Endothelial cell of umbilical vein (primary cell): ENCODE data around the gene OR52M1. TPM values are rescaled to one million over a fixed set of nuclear protein-coding genes. Genes with fewer than 3 reads are reported as not detected.

Experiments used
- BruUV-seq: library from RNA; stranded (reverse); fragments of 400-500 nt; replicated peaks from 2 replicates; lab custom pipeline; 2021; lab: Mats Ljungman, UMichigan
- CTCF ChIA-PET: fragments of 300-600, 350-600 bp; sonication (Branson Sonifier 250); formaldehyde crosslinking; loops from one replicate; lab custom pipeline; 2021; ENCODE audit warnings: antibody characterized with exemption, inconsistent platforms; lab: Charles Lee
- POLR2A ChIA-PET: fragments of 300-600, 350-600 bp; sonication (Branson Sonifier 250); formaldehyde crosslinking; loops from one replicate; lab custom pipeline; 2021; ENCODE audit warnings: antibody characterized with exemption, inconsistent platforms; lab: Charles Lee
- DNase-seq: peaks from one replicate; pipeline ENCODE4 v3.0.0-alpha.2; 2011; ENCODE audit warnings: low read depth, low spot score
- FAIRE-seq: peaks from 2 replicates; lab custom pipeline; 2011; peaks lifted over from hg19 to GRCh38; lab: Jason Lieb, UNC
- H2AFZ ChIP-seq: 2 replicates; pipeline ENCODE4 v1.6.0; 2012; ENCODE audit warnings: low read depth, low read length, control low read depth, inconsistent platforms
- H3K27ac ChIP-seq: 2 replicates; pipeline ENCODE4 v1.5.1; 2011; ENCODE audit warnings: low read depth, mild to moderate bottlenecking, control low read depth, low read length, moderate library complexity; ENCODE audit not compliant: insufficient read depth
- H3K27me3 ChIP-seq, 2 experiments: 2 replicates each; pipeline versions ENCODE4 v1.6.0 to v1.6.1; 2011; ENCODE audit warnings: low read length in 2 of 2, mixed read lengths in 1 of 2; ENCODE audit not compliant: control insufficient read depth in 2 of 2, insufficient read depth in 2 of 2
- H3K36me3 ChIP-seq, 2 experiments: 2 replicates in 1 of 2; 3 replicates in 1 of 2; pipeline ENCODE4 v1.5.1; 2011; ENCODE audit warnings: low read length in 2 of 2, mild to moderate bottlenecking in 1 of 2, moderate library complexity in 1 of 2; ENCODE audit not compliant: control insufficient read depth in 2 of 2, insufficient read depth in 2 of 2; ENCODE audit errors: extremely low read depth in 1 of 2
- H3K4me1 ChIP-seq: 3 replicates; pipeline ENCODE4 v1.5.1; 2011; ENCODE audit warnings: mild to moderate bottlenecking, low read length; ENCODE audit not compliant: control insufficient read depth, insufficient read depth; ENCODE audit errors: extremely low read depth
- H3K4me2 ChIP-seq: 2 replicates; pipeline ENCODE4 v1.6.1; 2011; ENCODE audit warnings: low read length, control low read depth, mixed read lengths; ENCODE audit not compliant: insufficient read depth
- H3K4me3 ChIP-seq, 3 experiments: fragments of 200-600 bp in 1 of 3; sonication (generic), shearing (Covaris generic) in 1 of 3; replicated peaks in 1 of 3; 2 replicates each; pipeline ENCODE4 v1.5.1; 2011 to 2016; ENCODE audit warnings: control low read depth in 3 of 3, low read length in 3 of 3, mild to moderate bottlenecking in 2 of 3, inconsistent platforms in 1 of 3, low read depth in 1 of 3, moderate library complexity in 1 of 3; ENCODE audit not compliant: insufficient read depth in 1 of 3
- H3K79me2 ChIP-seq: 2 replicates; pipeline ENCODE4 v1.6.0; 2012; ENCODE audit warnings: low read length, inconsistent platforms; ENCODE audit not compliant: control insufficient read depth, insufficient read depth
- H3K9ac ChIP-seq: replicated peaks from 2 replicates; pipeline ENCODE3; 2011; ENCODE audit warnings: low read length, control low read depth; ENCODE audit not compliant: insufficient read depth; ENCODE audit errors: extremely low read depth
- H3K9me1 ChIP-seq: replicated peaks from 3 replicates; pipeline ENCODE4 v1.6.0; 2011; ENCODE audit warnings: mild to moderate bottlenecking, low read length; ENCODE audit not compliant: control insufficient read depth, insufficient read depth; ENCODE audit errors: extremely low read depth
- H3K9me3 ChIP-seq: replicated peaks from 2 replicates; pipeline ENCODE4 v1.5.1; 2012; ENCODE audit warnings: low read length, inconsistent platforms; ENCODE audit not compliant: control insufficient read depth, insufficient read depth
- H4K20me1 ChIP-seq: replicated peaks from 2 replicates; pipeline ENCODE3; 2011; ENCODE audit warnings: mild to moderate bottlenecking, low read length; ENCODE audit not compliant: control insufficient read depth, insufficient read depth; ENCODE audit errors: extremely low read depth
- FOS ChIP-seq: IDR thresholded peaks from 2 replicates; pipeline ENCODE4 v1.6.1; 2011; ENCODE audit warnings: mild to moderate bottlenecking, low read length, moderate library complexity, borderline replicate concordance; ENCODE audit not compliant: insufficient read depth
- GATA2 ChIP-seq: IDR thresholded peaks from 2 replicates; pipeline ENCODE4 v1.7.0; 2011; ENCODE audit warnings: low read depth, mild to moderate bottlenecking, moderate library complexity, mixed read lengths, low read length; ENCODE audit not compliant: insufficient read length, insufficient read depth
- JUN ChIP-seq: IDR thresholded peaks from 2 replicates; pipeline ENCODE4 v1.6.1; 2011; ENCODE audit warnings: borderline replicate concordance, low read depth; ENCODE audit not compliant: insufficient read length, insufficient read depth
- MYC ChIP-seq: IDR thresholded peaks from one replicate; pipeline ENCODE4 v1.6.1; 2011; ENCODE audit warnings: mild to moderate bottlenecking, low read depth, low read length
- POLR2A ChIP-seq: IDR thresholded peaks from 2 replicates; pipeline ENCODE4 v1.6.1; 2012; ENCODE audit warnings: low read depth, mild to moderate bottlenecking, control low read depth, low read length
- POLR2AphosphoS5 ChIP-seq: IDR thresholded peaks from 2 replicates; pipeline ENCODE4 v1.6.1; 2012; ENCODE audit warnings: low read depth, mild to moderate bottlenecking, control low read depth, low read length, moderate library complexity; ENCODE audit not compliant: insufficient read depth
- dilution Hi-C: fragments of 300-500 bp; cut with MboI; formaldehyde crosslinking; loops from one replicate; pipeline ENCODE4 v1.15.0; 2019; ENCODE audit warnings: low sequenced_read_pairs; ENCODE audit not compliant: extremely low pct_ligation_motif_present
- intact Hi-C: fragments of 100-400 bp; cut with micrococcal nuclease; formaldehyde crosslinking; loops from one replicate; pipeline ENCODE4 v1.10.0; 2022
- polyA plus RNA-seq, 4 experiments: library from polyadenylated mRNA; depleted of rRNA in 3 of 4; stranded (reverse) in 3 of 4; unstranded in 1 of 4; fragments of >200 nt; gene quantifications; 2 replicates each; pipeline versions ENCODE4 v1.2.1 to v1.2.3, GENCODE V29; 2011 to 2012; ENCODE audit warnings: missing spikeins in 1 of 4
- total RNA-seq: library from RNA; stranded (reverse); gene quantifications from 2 replicates; pipeline ENCODE4 v1.2.3, GENCODE V29; 2021
- TF ChIP-seq, protein P1 (sequence below): IDR thresholded peaks from 2 replicates; pipeline ENCODE4 v1.6.1; 2011; ENCODE audit not compliant: insufficient read depth, insufficient read length

Gene OR52M1
- total and polyA plus RNA-seq, 2 donors (not counting 3 experiments of a cell fraction or from before 2014, with no cell fraction given): not detected

DNA sequence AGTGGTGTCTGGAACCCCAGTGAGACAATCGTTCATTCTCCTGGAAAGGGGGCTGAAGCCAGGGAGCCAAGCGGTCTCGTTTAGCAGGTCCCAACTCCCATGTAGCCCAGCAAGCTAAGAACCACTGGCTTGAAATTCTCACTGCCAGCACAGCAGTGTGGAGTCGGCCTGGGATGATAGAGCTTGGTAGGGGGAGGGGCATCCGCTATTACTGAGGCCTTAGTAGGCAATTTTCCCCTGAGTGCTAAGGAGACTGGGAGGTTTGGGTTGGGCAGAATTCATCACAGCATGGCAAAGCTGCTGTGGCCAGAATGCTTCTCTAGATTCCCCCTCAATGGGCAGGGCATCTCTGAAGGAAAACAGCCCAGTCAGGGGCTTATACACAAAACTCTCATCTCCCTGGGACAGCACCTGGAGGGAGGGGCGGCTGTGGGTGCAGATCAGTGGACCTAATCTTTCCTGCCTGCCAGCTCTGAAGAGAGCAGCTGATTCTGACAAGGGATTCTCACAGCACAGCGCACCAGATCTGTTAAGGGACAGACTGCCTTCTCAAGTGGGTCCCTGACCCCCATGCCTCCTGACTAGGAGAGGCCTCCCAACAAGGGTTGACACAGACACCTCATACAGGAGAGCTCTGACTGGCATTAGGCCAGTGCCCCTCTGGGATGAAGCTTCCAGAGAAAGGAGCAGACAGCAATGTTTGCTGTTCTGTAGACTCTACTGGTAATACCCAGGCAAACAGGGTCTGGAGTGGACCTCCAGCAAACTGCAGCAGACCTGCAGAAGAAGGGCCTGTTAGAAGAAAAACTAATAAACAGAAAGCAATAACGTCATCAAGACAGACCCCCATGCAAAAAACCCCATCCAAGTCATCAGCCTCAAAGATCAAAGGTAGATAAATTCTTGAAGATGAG, 14.8 kb downstream of the OR52M1 start:
- POLR2A ChIA-PET: no interaction called here
- TF ChIP-seq, protein P1, sequence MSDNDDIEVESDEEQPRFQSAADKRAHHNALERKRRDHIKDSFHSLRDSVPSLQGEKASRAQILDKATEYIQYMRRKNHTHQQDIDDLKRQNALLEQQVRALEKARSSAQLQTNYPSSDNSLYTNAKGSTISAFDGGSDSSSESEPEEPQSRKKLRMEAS: no peak
- TF ChIP-seq POLR2A (no peak), FOS (no peak), JUN (no peak), POLR2AphosphoS5 (no peak), GATA2 (no peak), MYC (no peak)
- intact Hi-C loops (no loop called here), dilution Hi-C loops (no loop called here)
- BruUV-seq: no TSS peak
- DNase-seq (no peak), FAIRE-seq (no peak)
- no peak overlapping the region for H3K4me3 ChIP-seq
- H3K27ac ChIP-seq: no peak overlapping the region
- H3K27me3 ChIP-seq: no peaks in the 10 kb centered on the region
- no peaks in the 10 kb centered on the region for H3K9me1 ChIP-seq
- no peak overlapping the region for H3K4me2 ChIP-seq
- no peaks in the 10 kb centered on the region for H3K9me3 ChIP-seq
- CTCF ChIA-PET: interaction anchor here (2.3 kb wide), 1 partner anchor 372 kb away, joined by 8 read pairs; no protein-coding TSS in a partner anchor
- H4K20me1 ChIP-seq: no peaks in the 10 kb centered on the region
- H3K79me2 ChIP-seq: no peaks in the 10 kb centered on the region
- no peak overlapping the region for H2AFZ ChIP-seq
- no peaks in the 10 kb centered on the region for H3K4me1 ChIP-seq
- H3K9ac ChIP-seq: no peak overlapping the region
- H3K36me3 ChIP-seq: no peaks in the 10 kb centered on the region
